KOPT-K1 (cell line): ENCODE results near the gene TSPAN2.

Experiments used
- H3K27ac ChIP-seq: fragments of 200-600 bp; sonication (generic); 2 replicates; pipeline ENCODE4 v1.5.1; 2016; ENCODE audit warnings: antibody characterized with exemption, mild to moderate bottlenecking, low read depth, low read length; ENCODE audit not compliant: poor library complexity, severe bottlenecking
- H3K36me3 ChIP-seq: fragments of 200-600 bp; sonication (generic); 2 replicates; pipeline ENCODE4 v1.5.1; 2017; ENCODE audit warnings: antibody characterized with exemption, mild to moderate bottlenecking, low read length, moderate library complexity; ENCODE audit not compliant: insufficient read depth
- H3K9me3 ChIP-seq: fragments of 200-600 bp; sonication (generic); 2 replicates; pipeline ENCODE4 v1.5.1; 2017; ENCODE audit warnings: antibody characterized with exemption, low read length, mild to moderate bottlenecking; ENCODE audit not compliant: insufficient read depth, poor library complexity, severe bottlenecking

The TSPAN2 gene

GRCh38 chr1:115121793-115122192, 32.5 kb upstream of the TSPAN2 start:
- H3K36me3 ChIP-seq, result no peaks in the 10 kb centered on the region
- H3K27ac ChIP-seq, result no peak overlapping the region
- H3K9me3 ChIP-seq, result peaks cover 48% of the 10 kb centered on the region

GRCh38 chr1:115120296-115120695, 31.0 kb upstream of the TSPAN2 start:
- H3K36me3 ChIP-seq, result no peaks in the 10 kb centered on the region
- peaks cover 48% of the 10 kb centered on the region for H3K9me3 ChIP-seq
- no peak overlapping the region for H3K27ac ChIP-seq

DNA sequence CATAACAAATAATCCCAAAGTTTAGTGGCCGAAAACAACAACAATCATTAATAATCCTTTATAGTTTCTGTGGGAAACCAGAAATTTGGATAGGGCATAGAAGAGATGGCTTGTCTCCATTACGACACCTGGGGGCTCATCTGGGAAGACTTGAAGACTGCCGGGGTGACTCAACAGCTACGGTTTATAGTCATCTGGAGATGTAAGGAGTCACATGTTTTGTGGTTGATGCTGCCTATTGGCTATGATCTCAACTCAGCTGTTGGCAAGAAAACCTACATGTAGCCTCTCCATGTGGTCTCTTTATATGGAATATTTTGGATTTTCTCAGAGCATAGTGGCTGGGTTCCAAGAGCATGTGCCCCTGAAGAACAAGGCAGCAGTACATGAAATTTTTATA, 29.3 kb upstream of the TSPAN2 start:
- peaks cover 39% of the 10 kb centered on the region for H3K9me3 ChIP-seq
- H3K36me3 ChIP-seq, result no peaks in the 10 kb centered on the region
- no peak overlapping the region for H3K27ac ChIP-seq

DNA sequence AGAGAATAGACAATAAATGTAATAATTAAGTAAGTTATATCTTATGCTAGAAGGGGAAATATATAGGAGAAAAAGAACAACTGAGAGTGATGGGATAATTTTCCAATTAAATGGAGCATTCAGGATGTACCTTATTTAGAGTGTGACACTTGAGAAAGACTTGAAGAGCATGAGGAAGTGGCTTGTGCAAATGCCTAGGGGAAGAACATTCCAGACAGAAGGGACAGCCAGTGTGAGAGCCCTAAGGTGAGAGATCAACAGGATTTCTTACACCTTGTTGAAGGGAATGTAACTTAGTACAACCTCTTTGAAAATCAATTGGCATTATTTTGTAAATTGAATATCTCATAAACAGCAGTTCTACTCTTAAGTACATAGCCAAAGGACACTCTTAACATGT, 28.8 kb upstream of the TSPAN2 start:
- Histone ChIP-seq H3K36me3 (no peaks in the 10 kb centered on the region), H3K27ac (no peak overlapping the region), H3K9me3 (peaks cover 34% of the 10 kb centered on the region)

DNA sequence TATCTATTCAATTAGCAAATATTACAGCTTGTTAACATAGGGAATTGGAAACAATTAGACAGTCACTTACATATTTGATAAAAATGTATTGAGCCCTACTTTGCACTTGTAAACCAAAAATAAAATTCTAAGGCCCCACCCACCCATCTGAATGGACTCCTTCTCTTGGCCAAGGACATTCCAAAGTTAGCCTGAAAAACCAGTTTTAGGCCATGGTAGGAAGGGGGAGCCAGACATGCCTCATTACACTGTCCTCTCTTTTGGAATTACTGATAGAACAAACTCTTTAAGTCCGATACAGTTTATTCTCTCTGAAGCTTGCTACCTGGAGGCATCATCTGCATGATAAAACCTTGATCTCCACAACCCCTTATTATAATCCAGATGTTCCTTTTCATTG, 28.0 kb upstream of the TSPAN2 start:
- H3K36me3 ChIP-seq, result no peaks in the 10 kb centered on the region
- H3K9me3 ChIP-seq, result peaks cover 28% of the 10 kb centered on the region
- H3K27ac ChIP-seq, result no peak overlapping the region

DNA sequence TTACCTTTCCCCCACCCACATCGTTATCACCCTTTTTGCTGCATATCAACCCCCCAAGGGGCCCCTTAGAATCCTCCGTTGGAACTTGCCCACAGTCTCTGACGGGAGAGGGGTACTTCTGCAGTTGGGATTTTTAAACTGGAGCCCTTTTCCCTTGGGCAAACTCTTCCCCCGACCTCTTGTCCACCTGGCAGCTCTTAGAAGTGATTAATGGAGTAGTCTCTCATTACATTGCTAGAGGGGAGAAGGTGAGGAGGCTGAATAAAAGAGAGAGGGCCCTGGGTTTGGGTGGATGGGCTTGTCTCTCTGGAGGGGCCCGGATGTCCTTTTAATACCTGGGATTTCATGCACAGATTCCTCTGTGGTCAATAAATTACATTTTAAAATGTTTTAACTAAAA, 27.2 kb upstream of the TSPAN2 start:
- H3K36me3 ChIP-seq, result no peaks in the 10 kb centered on the region
- peaks cover 20% of the 10 kb centered on the region for H3K9me3 ChIP-seq
- H3K27ac ChIP-seq, result no peak overlapping the region

DNA sequence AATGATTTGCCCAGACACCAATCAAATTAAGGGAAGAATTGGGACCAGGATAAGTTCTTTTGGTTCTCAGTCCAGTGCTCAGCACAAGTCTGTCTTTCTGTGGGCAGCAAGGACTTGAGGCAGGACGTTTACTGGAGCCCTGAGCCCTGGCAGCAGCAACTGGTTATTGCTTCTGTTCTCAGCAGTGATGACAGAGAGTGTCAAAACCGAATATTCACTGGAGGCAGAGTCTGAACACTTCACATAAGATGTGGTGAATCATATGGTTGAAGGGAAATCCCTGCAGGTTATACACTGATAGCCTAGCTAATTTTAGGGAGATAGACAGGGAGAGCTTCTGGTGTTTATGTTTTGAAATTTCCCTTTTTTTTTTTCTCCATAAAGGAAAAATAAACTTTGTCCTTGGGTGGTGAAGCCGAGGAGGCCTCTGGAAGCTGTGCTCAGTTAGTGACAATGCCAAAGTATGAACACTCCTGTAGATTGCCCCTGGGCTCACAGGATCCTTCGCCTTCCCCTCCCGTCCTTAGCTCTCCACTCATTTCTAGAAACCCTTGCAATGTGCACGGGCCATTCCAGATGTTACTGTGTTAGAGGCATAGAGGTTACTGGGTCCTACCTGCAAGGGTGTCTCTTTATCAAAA, 26.3 kb upstream of the TSPAN2 start:
- Histone ChIP-seq H3K9me3 (peaks cover 11% of the 10 kb centered on the region), H3K36me3 (no peaks in the 10 kb centered on the region), H3K27ac (no peak overlapping the region)

- H3K36me3 ChIP-seq, result no peaks in the 10 kb centered on the region
- no peaks in the 10 kb centered on the region for H3K9me3 ChIP-seq
- H3K27ac ChIP-seq, result no peak overlapping the region
Observed at GRCh38 chr1:115114308-115114707, 25.0 kb upstream of the TSPAN2 start.

DNA sequence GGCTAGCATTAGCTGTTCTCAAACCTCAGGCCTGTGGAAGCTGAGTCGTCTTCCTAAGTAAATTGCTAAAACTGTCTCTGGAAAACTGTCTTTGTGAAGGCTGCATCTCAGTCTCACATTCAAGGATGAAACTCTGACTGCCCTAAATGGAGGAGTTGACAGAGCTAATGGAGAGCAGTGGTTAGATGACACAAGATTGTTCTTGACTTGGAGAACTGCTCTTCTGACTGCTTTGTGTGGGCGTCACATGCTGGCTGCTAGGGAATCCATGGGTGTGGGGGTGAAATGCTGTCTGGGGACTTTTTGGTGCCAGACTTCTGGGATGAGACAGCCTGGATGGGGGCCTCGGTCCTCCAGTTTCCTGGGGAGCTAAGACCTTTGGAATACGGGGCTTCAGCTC, 24.5 kb upstream of the TSPAN2 start:
- Histone ChIP-seq H3K9me3 (no peaks in the 10 kb centered on the region), H3K36me3 (no peaks in the 10 kb centered on the region), H3K27ac (no peak overlapping the region)

- H3K36me3 ChIP-seq, result no peaks in the 10 kb centered on the region
- no peaks in the 10 kb centered on the region for H3K9me3 ChIP-seq
- no peak overlapping the region for H3K27ac ChIP-seq
Observed at GRCh38 chr1:115112496-115113375, 23.4 kb upstream of the TSPAN2 start.

DNA sequence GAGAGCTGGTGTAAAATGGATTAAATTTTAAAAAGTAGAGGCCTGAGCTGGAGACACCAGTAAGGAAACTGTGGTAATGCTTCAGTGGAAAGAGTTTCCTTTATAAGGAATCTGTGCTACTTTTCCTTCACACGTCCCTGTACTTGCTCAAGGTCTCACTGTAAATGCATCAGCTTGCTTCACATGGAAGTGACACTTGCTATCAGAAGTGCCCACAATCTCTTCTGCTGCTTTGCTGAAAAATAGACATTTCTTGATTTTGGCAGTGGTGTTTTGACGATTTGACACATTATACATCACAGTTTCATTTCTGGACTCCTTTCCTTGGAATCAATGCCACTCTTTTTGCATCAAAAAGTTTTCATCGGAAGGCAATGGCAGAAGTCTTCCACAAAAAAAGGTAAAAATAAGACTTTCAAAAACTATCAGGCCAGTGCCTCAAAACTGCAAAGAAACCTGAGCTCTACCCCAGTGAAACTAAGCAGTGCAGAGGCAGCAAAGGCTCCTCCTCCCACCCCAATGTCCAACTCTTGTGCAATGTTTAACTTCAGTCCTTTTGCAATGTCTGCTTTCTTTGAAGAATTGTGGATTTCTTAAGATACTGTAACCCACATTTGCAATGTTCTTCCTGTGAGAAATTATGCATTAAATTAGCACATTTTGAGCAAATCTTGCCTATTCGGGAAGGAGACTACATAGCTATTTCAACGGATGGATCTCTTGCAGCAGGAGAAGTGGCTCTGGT, 18.4 kb upstream of the TSPAN2 start:
- Histone ChIP-seq H3K36me3 (no peaks in the 10 kb centered on the region), H3K9me3 (no peaks in the 10 kb centered on the region), H3K27ac (no peak overlapping the region)

DNA sequence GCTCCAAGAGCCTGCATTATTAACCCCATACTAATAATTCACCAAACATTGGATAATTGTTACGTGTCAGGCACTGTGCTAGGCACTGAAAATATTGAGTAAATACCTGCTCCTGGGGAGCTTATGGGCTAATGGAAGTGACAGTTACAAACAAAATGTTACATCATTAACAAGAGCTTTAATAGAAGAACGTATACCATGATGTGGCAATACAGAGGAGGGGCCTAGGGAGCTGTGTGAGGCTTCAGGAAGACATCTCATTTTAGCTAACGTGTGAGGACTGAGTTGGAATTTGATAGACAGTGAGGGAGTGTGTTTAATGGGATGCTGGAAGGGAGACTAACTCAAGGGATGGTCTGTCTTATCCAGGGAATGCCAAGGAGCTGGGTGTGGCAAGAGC, 16.5 kb upstream of the TSPAN2 start:
- no peaks in the 10 kb centered on the region for H3K36me3 ChIP-seq
- H3K27ac ChIP-seq, result no peak overlapping the region
- H3K9me3 ChIP-seq, result no peaks in the 10 kb centered on the region

GRCh38 chr1:115099693-115100050, 10.4 kb upstream of the TSPAN2 start:
- Histone ChIP-seq H3K9me3 (no peaks in the 10 kb centered on the region), H3K36me3 (no peaks in the 10 kb centered on the region), H3K27ac (peak overlapping the region; percentile 77)

DNA sequence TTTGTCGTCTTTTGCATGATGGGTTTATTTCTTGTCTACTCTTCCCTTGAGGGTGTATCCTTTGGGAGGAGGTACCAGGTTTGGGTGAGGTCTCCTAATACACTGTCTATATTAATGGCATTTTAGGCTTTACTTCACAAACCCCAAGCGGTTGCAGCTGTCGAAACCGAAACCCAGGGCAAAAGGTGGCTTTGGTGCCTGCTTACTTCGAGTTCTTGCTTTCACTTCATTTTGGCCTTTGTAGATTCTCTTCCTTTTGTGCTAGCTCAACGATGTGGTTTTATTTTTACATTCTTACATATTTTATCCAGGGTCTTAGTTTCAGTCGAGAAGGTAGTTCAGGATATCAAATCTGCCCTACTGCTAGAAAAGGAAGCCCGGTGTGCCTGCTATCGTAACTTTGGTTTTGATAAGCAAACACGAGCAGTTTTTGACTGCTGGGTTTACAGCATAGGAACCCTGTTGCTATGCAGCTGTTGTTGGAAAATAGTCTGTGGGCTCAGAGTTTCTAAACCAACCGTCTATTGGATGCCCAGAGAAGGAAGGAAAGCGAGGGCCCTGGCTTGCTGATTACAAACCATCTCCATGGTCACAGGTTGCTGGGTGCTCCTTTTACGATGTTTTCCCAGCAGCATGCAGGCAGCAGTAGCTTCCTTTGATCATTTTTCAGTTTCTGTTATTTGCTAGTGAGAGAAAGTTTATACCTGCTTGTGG, 9.8 kb upstream of the TSPAN2 start:
- Histone ChIP-seq H3K27ac (peak overlapping the region; percentile 77), H3K9me3 (no peaks in the 10 kb centered on the region)

DNA sequence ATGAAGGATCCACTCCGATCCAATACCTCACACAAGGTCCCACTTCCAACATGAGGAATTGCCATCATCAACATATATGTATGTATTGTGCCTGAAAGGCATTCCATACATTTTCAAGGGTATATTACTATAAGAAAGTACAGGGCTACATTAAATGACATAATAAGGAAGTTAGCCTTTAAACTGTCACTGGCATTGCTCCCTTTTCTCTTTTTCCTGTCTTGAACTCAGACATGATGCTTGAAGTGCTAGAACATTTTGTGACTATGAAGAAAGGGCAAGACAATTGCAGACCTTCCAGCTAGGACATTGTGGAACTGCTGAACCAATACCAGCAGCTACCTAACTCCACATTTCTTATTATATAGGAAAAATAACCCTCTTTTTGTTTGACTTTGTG, 2.9 kb upstream of the TSPAN2 start:
- Histone ChIP-seq H3K27ac (no peak overlapping the region), H3K36me3 (no peaks in the 10 kb centered on the region), H3K9me3 (no peaks in the 10 kb centered on the region)

More for the DNA sequence above, 9.8 kb upstream of the TSPAN2 start:
- H3K36me3 ChIP-seq, result no peaks in the 10 kb centered on the region
